Measurements from ENCODE around the gene PRKN.

PRKN gene

DNA sequence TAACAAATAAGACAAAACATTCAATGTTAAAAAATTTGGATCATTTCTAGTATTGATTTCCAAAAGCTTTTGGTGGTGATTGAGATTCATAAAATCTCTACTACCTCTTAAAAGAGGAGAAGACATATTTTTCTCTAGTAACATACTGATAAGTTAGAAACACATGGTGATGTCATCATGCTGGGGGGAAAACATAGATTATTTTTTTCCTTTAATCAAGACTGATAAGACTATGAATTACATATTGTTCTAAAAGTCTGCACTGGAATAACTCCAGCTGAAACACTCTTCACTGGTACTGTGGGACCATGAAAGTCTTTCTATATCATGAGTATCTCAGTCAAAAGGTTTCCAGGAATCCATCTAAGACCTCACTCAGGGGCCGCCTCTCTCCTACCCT lies 515.8 kb downstream of the PRKN start:
- ATAC-seq = no peak
- no peak for TF ChIP-seq ZNF70 (CRISPR knock-in tag; IDR thresholded peaks at IDR 0.05)
- no peak for TF ChIP-seq ESRRG (CRISPR knock-in tag; IDR thresholded peaks at IDR 0.05)
- TF ChIP-seq ZC3H10 (CRISPR knock-in tag; IDR thresholded peaks at IDR 0.05) = no peak
- TF ChIP-seq ARNTL (CRISPR knock-in tag; IDR thresholded peaks at IDR 0.05; ENCODE audit: borderline replicate concordance, low read depth) = no peak
- TF ChIP-seq SNAI2 (CRISPR knock-in tag; IDR thresholded peaks at IDR 0.05) = no peak
- TF ChIP-seq, protein P1, sequence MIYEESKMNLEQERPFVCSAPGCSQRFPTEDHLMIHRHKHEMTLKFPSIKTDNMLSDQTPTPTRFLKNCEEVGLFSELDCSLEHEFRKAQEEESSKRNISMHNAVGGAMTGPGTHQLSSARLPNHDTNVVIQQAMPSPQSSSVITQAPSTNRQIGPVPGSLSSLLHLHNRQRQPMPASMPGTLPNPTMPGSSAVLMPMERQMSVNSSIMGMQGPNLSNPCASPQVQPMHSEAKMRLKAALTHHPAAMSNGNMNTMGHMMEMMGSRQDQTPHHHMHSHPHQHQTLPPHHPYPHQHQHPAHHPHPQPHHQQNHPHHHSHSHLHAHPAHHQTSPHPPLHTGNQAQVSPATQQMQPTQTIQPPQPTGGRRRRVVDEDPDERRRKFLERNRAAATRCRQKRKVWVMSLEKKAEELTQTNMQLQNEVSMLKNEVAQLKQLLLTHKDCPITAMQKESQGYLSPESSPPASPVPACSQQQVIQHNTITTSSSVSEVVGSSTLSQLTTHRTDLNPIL (CRISPR knock-in tag; IDR thresholded peaks at IDR 0.05; ENCODE audit: low read depth) = no peak
- TF ChIP-seq TCF4 (CRISPR knock-in tag; IDR thresholded peaks at IDR 0.05; ENCODE audit: borderline replicate concordance) = no peak
- TF ChIP-seq ISL1 (CRISPR knock-in tag; IDR thresholded peaks at IDR 0.05) = no peak
- TF ChIP-seq, protein P2, sequence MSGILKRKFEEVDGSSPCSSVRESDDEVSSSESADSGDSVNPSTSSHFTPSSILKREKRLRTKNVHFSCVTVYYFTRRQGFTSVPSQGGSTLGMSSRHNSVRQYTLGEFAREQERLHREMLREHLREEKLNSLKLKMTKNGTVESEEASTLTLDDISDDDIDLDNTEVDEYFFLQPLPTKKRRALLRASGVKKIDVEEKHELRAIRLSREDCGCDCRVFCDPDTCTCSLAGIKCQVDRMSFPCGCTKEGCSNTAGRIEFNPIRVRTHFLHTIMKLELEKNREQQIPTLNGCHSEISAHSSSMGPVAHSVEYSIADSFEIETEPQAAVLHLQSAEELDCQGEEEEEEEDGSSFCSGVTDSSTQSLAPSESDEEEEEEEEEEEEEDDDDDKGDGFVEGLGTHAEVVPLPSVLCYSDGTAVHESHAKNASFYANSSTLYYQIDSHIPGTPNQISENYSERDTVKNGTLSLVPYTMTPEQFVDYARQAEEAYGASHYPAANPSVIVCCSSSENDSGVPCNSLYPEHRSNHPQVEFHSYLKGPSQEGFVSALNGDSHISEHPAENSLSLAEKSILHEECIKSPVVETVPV (CRISPR knock-in tag; IDR thresholded peaks at IDR 0.05) = no peak

DNA sequence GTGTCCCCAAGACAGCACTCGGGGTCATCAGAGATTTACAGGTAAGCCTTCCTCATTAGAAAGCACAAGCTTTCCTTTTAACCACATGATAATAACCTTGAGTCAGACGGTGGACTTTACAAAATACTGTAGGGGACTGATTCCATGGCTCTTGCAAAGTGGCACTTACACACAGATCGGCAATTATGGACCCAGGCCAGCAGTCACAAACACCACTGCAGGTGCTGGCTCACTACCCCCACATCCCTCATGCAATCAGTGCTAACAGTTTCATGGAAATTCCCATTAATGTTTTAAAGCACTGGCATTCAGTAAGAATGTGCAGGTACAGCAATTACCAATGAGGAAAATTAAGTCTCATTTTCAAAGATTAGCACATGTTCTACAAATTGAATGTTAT lies 516.5 kb downstream of the PRKN start:
- no peak for ATAC-seq

More for the DNA sequence above, 516.5 kb downstream of the PRKN start:
- TF ChIP-seq, protein P1 (CRISPR knock-in tag; IDR thresholded peaks at IDR 0.05; ENCODE audit: low read depth) = no peak
- TF ChIP-seq, protein P3, sequence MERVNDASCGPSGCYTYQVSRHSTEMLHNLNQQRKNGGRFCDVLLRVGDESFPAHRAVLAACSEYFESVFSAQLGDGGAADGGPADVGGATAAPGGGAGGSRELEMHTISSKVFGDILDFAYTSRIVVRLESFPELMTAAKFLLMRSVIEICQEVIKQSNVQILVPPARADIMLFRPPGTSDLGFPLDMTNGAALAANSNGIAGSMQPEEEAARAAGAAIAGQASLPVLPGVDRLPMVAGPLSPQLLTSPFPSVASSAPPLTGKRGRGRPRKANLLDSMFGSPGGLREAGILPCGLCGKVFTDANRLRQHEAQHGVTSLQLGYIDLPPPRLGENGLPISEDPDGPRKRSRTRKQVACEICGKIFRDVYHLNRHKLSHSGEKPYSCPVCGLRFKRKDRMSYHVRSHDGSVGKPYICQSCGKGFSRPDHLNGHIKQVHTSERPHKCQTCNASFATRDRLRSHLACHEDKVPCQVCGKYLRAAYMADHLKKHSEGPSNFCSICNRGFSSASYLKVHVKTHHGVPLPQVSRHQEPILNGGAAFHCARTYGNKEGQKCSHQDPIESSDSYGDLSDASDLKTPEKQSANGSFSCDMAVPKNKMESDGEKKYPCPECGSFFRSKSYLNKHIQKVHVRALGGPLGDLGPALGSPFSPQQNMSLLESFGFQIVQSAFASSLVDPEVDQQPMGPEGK (CRISPR knock-in tag; IDR thresholded peaks at IDR 0.05; ENCODE audit: borderline replicate concordance) = no peak
- TF ChIP-seq TCF4 (CRISPR knock-in tag; IDR thresholded peaks at IDR 0.05; ENCODE audit: borderline replicate concordance) = no peak
- TF ChIP-seq TOX (CRISPR knock-in tag; IDR thresholded peaks at IDR 0.05; ENCODE audit: borderline replicate concordance) = no peak
- TF ChIP-seq, protein P4, sequence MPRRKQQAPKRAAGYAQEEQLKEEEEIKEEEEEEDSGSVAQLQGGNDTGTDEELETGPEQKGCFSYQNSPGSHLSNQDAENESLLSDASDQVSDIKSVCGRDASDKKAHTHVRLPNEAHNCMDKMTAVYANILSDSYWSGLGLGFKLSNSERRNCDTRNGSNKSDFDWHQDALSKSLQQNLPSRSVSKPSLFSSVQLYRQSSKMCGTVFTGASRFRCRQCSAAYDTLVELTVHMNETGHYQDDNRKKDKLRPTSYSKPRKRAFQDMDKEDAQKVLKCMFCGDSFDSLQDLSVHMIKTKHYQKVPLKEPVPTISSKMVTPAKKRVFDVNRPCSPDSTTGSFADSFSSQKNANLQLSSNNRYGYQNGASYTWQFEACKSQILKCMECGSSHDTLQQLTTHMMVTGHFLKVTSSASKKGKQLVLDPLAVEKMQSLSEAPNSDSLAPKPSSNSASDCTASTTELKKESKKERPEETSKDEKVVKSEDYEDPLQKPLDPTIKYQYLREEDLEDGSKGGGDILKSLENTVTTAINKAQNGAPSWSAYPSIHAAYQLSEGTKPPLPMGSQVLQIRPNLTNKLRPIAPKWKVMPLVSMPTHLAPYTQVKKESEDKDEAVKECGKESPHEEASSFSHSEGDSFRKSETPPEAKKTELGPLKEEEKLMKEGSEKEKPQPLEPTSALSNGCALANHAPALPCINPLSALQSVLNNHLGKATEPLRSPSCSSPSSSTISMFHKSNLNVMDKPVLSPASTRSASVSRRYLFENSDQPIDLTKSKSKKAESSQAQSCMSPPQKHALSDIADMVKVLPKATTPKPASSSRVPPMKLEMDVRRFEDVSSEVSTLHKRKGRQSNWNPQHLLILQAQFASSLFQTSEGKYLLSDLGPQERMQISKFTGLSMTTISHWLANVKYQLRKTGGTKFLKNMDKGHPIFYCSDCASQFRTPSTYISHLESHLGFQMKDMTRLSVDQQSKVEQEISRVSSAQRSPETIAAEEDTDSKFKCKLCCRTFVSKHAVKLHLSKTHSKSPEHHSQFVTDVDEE (CRISPR knock-in tag; IDR thresholded peaks at IDR 0.05) = no peak
- TF ChIP-seq ZNF8 (CRISPR knock-in tag; IDR thresholded peaks at IDR 0.05) = no peak
- TF ChIP-seq, protein P5, sequence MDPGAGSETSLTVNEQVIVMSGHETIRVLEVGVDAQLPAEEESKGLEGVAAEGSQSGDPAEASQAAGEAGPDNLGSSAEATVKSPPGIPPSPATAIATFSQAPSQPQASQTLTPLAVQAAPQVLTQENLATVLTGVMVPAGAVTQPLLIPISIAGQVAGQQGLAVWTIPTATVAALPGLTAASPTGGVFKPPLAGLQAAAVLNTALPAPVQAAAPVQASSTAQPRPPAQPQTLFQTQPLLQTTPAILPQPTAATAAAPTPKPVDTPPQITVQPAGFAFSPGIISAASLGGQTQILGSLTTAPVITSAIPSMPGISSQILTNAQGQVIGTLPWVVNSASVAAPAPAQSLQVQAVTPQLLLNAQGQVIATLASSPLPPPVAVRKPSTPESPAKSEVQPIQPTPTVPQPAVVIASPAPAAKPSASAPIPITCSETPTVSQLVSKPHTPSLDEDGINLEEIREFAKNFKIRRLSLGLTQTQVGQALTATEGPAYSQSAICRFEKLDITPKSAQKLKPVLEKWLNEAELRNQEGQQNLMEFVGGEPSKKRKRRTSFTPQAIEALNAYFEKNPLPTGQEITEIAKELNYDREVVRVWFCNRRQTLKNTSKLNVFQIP (CRISPR knock-in tag; IDR thresholded peaks at IDR 0.05; ENCODE audit: borderline replicate concordance, low read depth) = no peak
- TF ChIP-seq OSR1 (CRISPR knock-in tag; IDR thresholded peaks at IDR 0.05) = no peak
- no peak for TF ChIP-seq ESRRG (CRISPR knock-in tag; IDR thresholded peaks at IDR 0.05)
- TF ChIP-seq ZC3H10 (CRISPR knock-in tag; IDR thresholded peaks at IDR 0.05) = no peak
- no peak for TF ChIP-seq SNAI2 (CRISPR knock-in tag; IDR thresholded peaks at IDR 0.05)
- no peak for TF ChIP-seq PPARA (CRISPR knock-in tag; IDR thresholded peaks at IDR 0.05; ENCODE audit: borderline replicate concordance)
- TF ChIP-seq CSDC2 (CRISPR knock-in tag; IDR thresholded peaks at IDR 0.05) = no peak
- TF ChIP-seq ZNF565 (CRISPR knock-in tag; conservative IDR thresholded peaks at IDR 0.05; ENCODE audit: low read depth) = no peak
- TF ChIP-seq ARNTL (CRISPR knock-in tag; IDR thresholded peaks at IDR 0.05; ENCODE audit: borderline replicate concordance, low read depth) = no peak
- TF ChIP-seq RARB (CRISPR knock-in tag; IDR thresholded peaks at IDR 0.05) = no peak
- no peak for TF ChIP-seq ISL1 (CRISPR knock-in tag; IDR thresholded peaks at IDR 0.05)
- no peak for TF ChIP-seq ZNF70 (CRISPR knock-in tag; IDR thresholded peaks at IDR 0.05)

All from SK-N-SH treated with all-trans-retinoic acid at 6 μM for 48 hours (cell line).